GM21390 (cell line): ENCODE results near the gene GGCT.
A peak's percentile ranks its signal among the peaks of the same experiment; 100 is the strongest.
"Not testable (repeated sequence)": the region's sequence is repeated elsewhere in the genome, so short reads cannot be mapped to it uniquely, and the experiment has no call there.

Source experiments
- ATAC-seq: cut with Tn5 transposase; IDR thresholded peaks from one replicate; pipeline ENCODE4 v1.9.1; 2021; ENCODE audit not compliant: unreplicated experiment

GGCT gene

GRCh38 chr7:30504301-30505173 lies at the start of gene GGCT:
GGCT (minus strand) TSS chr7:30504829; CDS start chr7:30504709, 120 bp downstream.
- peak; percentile 98 for ATAC-seq

DNA sequence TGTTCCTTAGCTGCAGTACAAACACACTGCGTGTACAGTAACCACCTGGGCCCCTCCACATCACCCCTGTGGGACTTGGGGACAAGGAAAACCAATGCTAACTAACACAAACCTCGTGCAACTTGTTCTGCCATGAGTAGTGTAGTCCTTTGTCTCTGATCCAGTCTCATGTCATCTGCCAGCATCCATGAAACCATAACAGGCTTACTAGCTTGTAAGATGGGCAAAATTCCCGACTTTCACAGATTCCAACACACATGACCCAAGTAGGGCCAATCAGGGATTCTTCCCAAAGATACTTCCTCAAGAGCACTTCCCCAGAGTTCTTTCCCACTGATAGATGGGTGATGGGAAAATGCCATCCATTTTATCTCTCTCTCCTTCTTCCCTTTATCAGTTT lies 48.9 kb upstream of the GGCT start:
- no peak for ATAC-seq

GRCh38 chr7:30553141-30553540 lies 48.5 kb upstream of the GGCT start:
- no peak for ATAC-seq

GRCh38 chr7:30552330-30552729 lies 47.7 kb upstream of the GGCT start:
- ATAC-seq: no peak

- no peak for ATAC-seq
Measured at GRCh38 chr7:30549931-30550493, 45.4 kb upstream of the GGCT start.

GRCh38 chr7:30548845-30549244 lies 44.2 kb upstream of the GGCT start:
- peak; percentile 56 for ATAC-seq

GRCh38 chr7:30546596-30546995 lies 42.0 kb upstream of the GGCT start:
- ATAC-seq: no peak

GRCh38 chr7:30545791-30546555 lies 41.3 kb upstream of the GGCT start:
- no peak for ATAC-seq

DNA sequence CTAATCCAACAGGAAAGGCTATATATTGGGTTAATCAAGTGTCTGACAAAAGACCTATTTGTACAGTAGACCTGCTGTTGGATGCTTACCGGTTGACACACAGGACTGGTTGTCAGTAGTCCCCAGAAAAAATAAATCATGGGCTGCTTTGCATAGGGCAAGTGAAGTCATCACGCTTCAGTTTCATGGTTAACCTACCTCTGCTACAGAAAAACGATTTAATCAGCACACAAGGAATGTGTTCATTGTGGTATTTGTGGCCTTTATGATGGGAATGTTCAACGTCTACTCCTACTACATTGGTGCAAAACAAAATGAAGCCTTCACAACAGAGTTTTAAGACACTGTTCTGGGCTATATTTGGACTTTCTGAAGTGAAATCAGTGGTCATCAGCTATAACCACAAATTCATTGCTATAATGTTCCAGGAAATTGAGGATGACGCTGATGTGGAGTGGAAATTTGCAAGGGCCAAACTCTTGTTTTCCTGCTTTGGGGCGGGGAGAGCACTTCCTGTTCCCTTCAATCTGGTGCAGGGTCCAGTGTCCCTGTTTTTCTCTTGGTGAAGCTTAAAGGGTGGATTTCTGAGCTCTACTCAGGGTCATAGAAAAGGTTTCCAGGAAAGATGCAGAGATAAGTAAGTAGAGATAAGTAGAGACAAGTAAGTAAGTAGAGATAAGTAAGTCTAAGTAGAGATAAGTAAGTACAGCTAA lies 39.3 kb upstream of the GGCT start:
- no peak for ATAC-seq

- ATAC-seq: not testable (repeated sequence)
Measured at GRCh38 chr7:30543115-30543514, 38.5 kb upstream of the GGCT start.

DNA sequence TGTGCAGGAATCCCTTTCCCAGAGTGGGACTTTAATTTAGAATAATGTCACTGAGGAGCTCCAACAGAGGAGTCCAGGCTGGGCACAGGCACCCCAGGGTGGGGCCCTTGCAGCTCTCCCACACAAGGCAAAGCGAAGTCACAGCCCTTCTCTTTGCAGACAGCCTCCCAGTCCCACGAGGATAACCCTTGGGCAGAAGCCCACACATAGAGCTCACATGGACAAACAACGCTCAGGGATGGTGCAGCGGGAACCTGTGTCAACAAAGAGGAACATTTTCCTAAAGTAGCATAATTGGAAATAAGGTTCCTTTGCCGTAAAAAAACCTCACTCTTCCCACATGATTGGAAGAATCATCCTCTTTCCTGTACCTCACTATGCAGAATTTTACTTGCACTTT lies 29.3 kb upstream of the GGCT start:
- ATAC-seq: no peak

DNA sequence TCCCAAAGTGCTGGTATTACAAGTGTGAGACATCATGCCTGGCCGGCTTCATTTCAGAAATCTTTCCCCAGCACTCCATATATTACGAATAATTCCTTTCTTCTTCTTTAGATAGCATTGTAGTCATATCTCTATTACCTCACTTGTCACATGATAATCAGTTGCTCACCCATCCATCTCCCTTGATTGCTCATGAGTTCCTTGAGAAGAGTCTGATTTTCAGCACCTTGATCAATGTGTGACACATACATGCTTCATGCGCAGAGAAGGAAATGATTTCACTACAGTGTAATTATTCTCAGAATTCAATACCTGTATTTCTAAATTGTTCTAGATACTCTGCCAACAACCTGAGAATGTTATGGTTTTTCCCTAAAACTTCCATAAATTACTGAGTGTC lies 26.7 kb upstream of the GGCT start:
- ATAC-seq: no peak

- no peak for ATAC-seq
Measured at GRCh38 chr7:30530373-30530772, 25.7 kb upstream of the GGCT start.

- no peak for ATAC-seq
Measured at GRCh38 chr7:30528779-30529178, 24.1 kb upstream of the GGCT start.

GRCh38 chr7:30527297-30527696 lies 22.7 kb upstream of the GGCT start:
- not testable (repeated sequence) for ATAC-seq

DNA sequence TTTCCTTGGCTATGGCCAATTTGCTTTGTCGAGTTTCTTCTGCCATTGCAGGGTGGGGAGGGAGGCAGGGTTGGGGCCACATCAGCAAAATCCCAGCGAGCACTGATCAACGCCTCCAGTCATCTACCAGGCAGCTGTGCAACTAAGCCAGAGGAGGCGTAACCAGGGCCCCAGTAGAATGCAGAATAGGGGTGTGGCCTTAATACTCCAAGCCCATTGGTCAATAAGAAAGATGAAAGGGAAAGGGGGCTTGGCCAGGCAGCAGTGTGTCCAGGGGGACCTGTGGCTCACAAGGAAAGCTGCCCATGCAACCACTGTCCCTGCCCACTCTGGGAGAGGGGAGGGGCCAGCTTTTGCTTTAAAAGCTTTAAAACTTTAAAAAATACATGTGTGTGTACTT lies 21.5 kb upstream of the GGCT start:
- no peak for ATAC-seq

GRCh38 chr7:30525429-30525828 lies 20.8 kb upstream of the GGCT start:
- ATAC-seq: no peak

DNA sequence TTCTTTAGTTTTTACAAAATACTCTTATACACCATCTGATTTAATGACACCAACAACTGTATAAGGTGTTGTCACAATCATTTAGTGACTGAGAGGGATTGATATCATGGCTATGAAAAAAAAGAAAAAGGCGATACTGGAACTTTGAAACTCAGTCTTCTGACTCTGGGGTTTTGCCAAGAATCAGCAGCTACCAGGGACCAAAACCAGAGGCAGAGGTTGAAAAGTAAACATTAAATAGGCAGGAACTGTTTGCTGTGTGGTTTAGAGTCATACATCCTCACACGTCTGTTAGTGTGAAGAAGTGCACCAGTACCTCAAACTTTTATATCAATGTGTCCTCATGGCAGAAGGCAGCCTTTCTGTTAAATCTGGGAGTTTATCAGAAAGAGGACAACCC lies 19.9 kb upstream of the GGCT start:
- ATAC-seq: no peak

- ATAC-seq: no peak
Measured at GRCh38 chr7:30523466-30523865, 18.8 kb upstream of the GGCT start.

GRCh38 chr7:30522159-30522558 lies 17.5 kb upstream of the GGCT start:
- ATAC-seq: no peak

- no peak for ATAC-seq
Measured at GRCh38 chr7:30521532-30521931, 16.9 kb upstream of the GGCT start.
